Keratinocyte (primary cell): ENCODE results near the gene TRPV2.

Experiments
- CTCF ChIP-seq, 3 experiments: IDR thresholded peaks in 1 of 3; conservative IDR thresholded peaks in 1 of 3; optimal IDR thresholded peaks in 1 of 3; 2 replicates in 2 of 3; 3 replicates in 1 of 3; pipeline versions ENCODE3 to v1.5.1; 2011; ENCODE audit warnings: low read length in 3 of 3, mild to moderate bottlenecking in 3 of 3, moderate library complexity in 2 of 3, control low read depth in 1 of 3, inconsistent platforms in 1 of 3; ENCODE audit not compliant: insufficient read depth in 2 of 3; ENCODE audit errors: extremely low read depth in 1 of 3
- EZH2 ChIP-seq: IDR thresholded peaks from one replicate; pipeline ENCODE4 v1.6.1; 2012; ENCODE audit warnings: inconsistent platforms, mild to moderate bottlenecking, low read length, moderate library complexity

GRCh38 chr17:16456742-16457316, 41.5 kb downstream of the TRPV2 start:
- TF ChIP-seq CTCF (optimal IDR thresholded peaks at IDR 0.05 in 1 of 3, IDR thresholded peaks at IDR 0.05 in 1 of 3, conservative IDR thresholded peaks at IDR 0.05 in 1 of 3; ENCODE audit: extremely low read depth in 1 of 3, insufficient read depth in 2 of 3, low read length in 3 of 3) (peak in 1 of 3 experiments; percentile 32), EZH2 (no peak)
